GM12873 (cell line): ENCODE measurements around the gene RAB6B.
A peak's percentile ranks its signal among the peaks of the same experiment; 100 is the strongest.

ENCODE experiments used
- TF ChIP-seq, protein P1 (sequence below): IDR thresholded peaks from 2 replicates; pipeline ENCODE4 v1.5.1; 2012; ENCODE audit warnings: low read depth, mild to moderate bottlenecking, moderate library complexity, low read length, control low read depth; ENCODE audit not compliant: insufficient read depth; ENCODE audit errors: missing control alignments

RAB6B gene

DNA sequence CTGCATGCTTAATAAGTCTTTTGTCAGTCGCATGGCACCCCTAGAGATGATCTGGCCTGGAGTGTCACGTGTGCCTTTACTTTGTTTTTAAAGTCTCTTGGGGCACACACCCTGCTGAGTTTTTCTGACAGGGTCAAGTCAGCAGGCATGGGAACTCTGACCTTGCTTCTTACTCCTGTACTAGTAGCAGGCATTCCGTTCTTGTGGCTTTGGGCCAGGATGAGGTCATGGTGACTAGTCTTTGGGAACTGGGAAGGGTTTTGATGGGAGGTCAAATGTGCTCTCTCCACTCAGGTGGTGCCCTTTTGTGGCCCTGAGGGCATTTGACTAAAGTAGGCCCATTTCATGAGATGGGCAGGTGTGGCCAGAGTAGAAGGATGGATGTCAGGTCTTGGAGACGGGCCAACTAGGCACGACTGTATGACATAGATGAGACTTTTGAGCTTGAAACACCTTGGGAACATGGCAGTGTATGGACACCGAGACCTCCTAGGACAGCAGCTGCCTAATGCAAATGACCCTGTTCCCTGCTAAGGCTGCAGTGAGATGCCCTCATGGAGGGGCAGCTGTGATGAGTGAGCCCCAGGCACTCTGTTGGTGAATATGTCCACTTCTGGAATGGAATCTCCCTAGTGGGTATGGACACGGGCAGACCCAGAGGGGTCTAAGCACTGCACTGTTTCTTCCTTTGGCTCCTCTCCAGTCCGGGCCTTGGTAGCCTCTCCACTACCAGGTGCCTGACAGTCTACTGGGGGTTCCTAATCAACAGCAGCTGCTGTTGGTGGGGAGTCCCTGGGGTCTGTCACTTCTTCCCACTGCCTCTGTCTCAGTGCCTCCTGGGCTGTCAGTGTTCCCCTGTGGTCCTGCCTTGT is 73.7 kb downstream of the RAB6B start:
- TF ChIP-seq, protein P1, sequence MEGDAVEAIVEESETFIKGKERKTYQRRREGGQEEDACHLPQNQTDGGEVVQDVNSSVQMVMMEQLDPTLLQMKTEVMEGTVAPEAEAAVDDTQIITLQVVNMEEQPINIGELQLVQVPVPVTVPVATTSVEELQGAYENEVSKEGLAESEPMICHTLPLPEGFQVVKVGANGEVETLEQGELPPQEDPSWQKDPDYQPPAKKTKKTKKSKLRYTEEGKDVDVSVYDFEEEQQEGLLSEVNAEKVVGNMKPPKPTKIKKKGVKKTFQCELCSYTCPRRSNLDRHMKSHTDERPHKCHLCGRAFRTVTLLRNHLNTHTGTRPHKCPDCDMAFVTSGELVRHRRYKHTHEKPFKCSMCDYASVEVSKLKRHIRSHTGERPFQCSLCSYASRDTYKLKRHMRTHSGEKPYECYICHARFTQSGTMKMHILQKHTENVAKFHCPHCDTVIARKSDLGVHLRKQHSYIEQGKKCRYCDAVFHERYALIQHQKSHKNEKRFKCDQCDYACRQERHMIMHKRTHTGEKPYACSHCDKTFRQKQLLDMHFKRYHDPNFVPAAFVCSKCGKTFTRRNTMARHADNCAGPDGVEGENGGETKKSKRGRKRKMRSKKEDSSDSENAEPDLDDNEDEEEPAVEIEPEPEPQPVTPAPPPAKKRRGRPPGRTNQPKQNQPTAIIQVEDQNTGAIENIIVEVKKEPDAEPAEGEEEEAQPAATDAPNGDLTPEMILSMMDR, result peak; percentile 53

DNA sequence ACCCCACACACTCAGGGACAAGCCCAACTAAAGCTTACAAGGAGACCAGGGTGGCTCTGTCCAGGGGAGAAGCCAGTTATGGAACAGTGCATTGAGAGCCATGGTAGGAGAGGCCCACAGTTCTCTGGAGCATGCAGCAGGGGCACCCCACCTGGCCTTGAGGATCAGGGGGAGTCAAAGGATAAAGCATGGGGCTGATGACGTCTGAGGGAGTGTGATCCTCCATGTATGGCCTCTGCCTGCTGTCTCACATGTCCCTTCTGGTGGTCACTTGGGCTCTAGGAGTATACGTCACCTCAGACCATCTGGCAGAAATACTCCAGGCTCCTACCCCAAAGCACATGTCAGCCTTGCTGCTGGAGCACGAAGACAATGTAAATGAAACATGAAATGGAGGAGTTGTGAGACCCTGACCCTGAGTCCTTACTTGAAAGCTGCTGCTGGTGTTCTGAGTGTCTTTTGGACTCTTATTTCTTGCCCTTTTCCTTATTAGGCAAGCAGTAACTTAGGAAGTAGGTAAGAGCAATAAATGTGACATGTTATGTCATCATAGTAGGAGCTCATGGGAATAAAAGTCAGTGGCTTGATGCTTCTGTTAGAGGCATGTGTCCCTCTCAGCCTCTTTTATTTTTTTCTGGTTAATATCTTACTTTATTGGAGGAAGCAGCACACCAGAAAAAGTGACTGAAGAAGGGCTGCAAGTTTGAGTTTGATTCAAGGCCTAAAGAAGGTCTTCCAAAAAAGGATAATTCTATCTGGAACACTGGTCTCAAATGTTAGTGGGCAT is 74.6 kb downstream of the RAB6B start:
- TF ChIP-seq, protein P1, result no peak

DNA sequence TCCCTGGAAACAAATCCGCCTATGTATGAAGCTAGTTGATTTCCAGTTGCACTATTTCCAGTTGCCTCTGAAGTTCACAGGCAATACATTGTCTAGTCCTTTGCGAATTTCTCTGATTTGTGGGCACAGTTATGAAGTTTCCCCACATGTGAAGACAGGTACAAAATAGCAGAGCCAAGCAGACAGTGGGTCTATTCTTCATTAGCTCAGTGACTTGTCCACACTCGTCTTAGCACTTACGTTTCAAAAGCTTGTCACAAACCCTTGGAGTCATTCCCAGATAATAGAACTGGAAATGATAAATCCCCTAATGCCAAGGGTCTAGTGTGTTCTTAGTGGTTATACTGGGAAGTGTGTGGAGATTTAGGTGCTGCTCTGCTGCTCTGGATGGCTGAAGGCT is 75.6 kb downstream of the RAB6B start:
- TF ChIP-seq, protein P1, result no peak

DNA sequence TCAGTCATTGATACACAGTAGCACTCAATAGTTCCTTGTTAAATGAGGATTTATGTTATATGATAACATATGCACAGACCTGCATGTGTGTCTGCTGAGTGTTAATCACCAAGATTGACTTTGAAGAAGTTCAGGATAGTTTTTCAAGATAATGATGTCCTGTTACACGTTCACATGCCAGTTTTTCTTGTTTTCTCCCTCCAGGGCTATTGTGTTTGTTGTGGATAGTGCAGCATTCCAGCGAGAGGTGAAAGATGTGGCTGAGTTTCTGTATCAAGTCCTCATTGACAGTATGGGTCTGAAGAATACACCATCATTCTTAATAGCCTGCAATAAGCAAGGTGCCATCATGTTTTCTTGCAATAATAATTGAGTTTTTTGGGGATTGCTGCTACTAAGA is 80.3 kb downstream of the RAB6B start:
- TF ChIP-seq, protein P1, result no peak

DNA sequence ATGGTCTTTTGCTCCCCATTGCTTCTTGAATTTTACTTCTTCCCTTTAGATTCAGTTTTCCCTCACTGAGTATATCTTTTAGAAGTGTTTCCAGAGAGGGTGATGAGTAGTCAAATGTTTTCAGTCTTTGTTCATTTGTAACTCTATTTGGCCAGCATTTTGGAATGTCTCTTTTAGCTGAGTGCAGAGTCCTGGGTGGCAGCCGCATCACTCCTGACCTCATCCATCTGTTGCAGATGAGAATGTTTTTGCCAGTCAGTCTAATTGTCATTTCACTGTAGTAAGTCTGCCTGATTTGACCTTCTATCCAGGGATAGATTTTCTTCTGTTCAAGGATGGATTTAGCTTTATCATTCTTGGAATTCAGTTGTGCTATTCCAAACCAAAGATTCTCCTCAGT is 82.8 kb downstream of the RAB6B start:
- TF ChIP-seq, protein P1, result no peak

DNA sequence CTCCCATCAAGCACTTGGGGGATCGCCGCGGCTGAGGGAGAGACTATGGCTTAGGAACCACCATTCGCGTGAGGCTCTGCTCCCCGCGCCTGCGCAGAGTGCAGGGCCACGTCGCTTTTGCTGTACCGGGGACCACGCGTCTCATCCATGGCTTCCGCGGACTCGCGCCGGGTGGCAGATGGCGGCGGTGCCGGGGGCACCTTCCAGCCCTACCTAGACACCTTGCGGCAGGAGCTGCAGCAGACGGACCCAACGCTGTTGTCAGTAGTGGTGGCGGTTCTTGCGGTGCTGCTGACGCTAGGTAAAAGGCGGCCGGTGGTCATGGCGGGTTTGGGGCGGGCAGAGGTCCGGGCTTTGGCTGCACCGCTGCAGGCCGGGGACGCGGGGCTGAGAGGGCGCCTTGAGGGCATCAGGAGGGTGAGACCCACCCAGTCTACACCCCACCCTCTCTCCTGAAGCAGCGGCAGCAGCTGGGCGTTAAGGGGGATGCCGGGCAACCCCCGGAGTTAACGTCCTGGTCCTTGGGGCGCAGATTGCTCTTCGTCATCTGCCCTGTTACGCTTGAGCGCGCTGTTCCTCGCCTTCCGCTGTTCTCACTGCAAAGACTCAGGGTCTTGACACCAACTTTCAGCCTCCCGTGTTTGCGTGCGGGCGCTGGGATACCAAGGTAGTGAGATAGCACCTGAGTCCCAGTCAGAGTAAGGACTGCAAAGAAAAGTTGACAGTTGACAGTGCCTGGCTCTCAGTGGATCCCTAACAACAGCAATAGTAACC is 89.8 kb downstream of the RAB6B start, which contains the start of gene SRPRB:
Gene SRPRB (plus strand): TSS at position 114 of the 774 bp plus-strand sequence. CDS start 34 bp downstream, at position 148.
- TF ChIP-seq, protein P1, result no peak
